ENCODE results near the gene HOATZ. TPM values are rescaled to one million over a fixed set of nuclear protein-coding genes. Genes with fewer than 3 reads are reported as not detected.

HOATZ gene
- total RNA-seq, 1 experiment from 2014 or later = not detected

DNA sequence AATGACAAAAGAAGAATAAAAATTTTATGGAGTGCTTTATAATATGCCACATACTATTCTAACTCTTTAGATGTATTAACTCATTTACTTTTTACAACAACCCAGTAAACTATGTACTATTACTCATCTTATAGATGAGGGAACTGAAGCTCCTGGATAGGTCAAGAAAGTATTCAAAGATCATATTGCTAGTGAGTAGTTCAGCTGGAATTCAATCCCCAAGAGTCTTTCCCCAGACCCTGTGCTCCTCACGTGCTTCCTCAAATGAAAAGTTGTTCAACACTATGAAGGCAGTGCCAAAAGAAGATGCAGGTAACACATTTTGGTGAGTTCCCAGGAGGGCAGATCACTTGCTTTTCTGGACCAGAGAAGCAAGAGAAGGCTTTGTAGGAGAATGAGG, 49.2 kb upstream of the HOATZ start:
- Histone ChIP-seq H2AFZ (ENCODE audit: low read depth, low read length, poor library complexity, severe bottlenecking) (no peak overlapping the region), H3K9me2 (ENCODE audit: insufficient read depth) (no peaks in the 10 kb centered on the region), H3K36me3 (ENCODE audit: control insufficient read depth in 1 of 2, insufficient read depth in 2 of 2, low read length in 2 of 2) (no peaks in the 10 kb centered on the region), H3K27me3 (ENCODE audit: insufficient read depth, low read length) (no peaks in the 10 kb centered on the region), H3K9me3 (ENCODE audit: control insufficient read depth in 1 of 2, insufficient read depth in 1 of 2, low read depth in 1 of 2, low read length in 2 of 2) (no peaks in the 10 kb centered on the region), H3K4me3 (replicated peaks in 1 of 2; ENCODE audit: low read depth in 1 of 2, low read length in 2 of 2) (no peak overlapping the region), H4K20me1 (ENCODE audit: insufficient read depth) (no peaks in the 10 kb centered on the region), H3K4me2 (ENCODE audit: low read length) (no peak overlapping the region), H3K9ac (ENCODE audit: low read length) (no peak overlapping the region), H3K4me1 (ENCODE audit: control insufficient read depth in 1 of 2, insufficient read depth in 2 of 2, low read length in 2 of 2) (peaks cover 0 to 4% of the 10 kb centered on the region in 2 experiments; a peak in 1 of 4 replicates), H3K27ac (ENCODE audit: low read depth, low read length) (no peak overlapping the region), H3K79me2 (ENCODE audit: insufficient read depth, low read length) (no peaks in the 10 kb centered on the region)
- TF ChIP-seq EZH2 (IDR thresholded peaks at IDR 0.05) (no peak), ZNF274 (IDR thresholded peaks at IDR 0.05; ENCODE audit: low read depth, low read length) (no peak), POLR2AphosphoS5 (IDR thresholded peaks at IDR 0.05; ENCODE audit: low read depth, low read length) (no peak), TCF7L2 (IDR thresholded peaks at IDR 0.05; ENCODE audit: borderline replicate concordance, extremely low read depth, insufficient read depth, insufficient read length) (no peak), SRF (IDR thresholded peaks at IDR 0.05; ENCODE audit: low read depth) (no peak), RAD21 (IDR thresholded peaks at IDR 0.05; ENCODE audit: low read depth) (no peak), FOSL1 (IDR thresholded peaks at IDR 0.05; ENCODE audit: low read depth) (no peak)
- no peak for DNase-seq (ENCODE audit: low read depth, low spot score)
- intact Hi-C loops (cut with micrococcal nuclease) = no loop called here
- ChIA-PET POLR2A (no interaction called here), RAD21 (ENCODE audit: low non-redundant PET in 1 of 2, low total read pairs in 2 of 2, uncharacterized antibody in 2 of 2, unreplicated experiment in 2 of 2) (no interaction called here), CTCF (no interaction called here)
- no peak for ATAC-seq
- no TSS peak for BruUV-seq (replicated peaks)

DNA sequence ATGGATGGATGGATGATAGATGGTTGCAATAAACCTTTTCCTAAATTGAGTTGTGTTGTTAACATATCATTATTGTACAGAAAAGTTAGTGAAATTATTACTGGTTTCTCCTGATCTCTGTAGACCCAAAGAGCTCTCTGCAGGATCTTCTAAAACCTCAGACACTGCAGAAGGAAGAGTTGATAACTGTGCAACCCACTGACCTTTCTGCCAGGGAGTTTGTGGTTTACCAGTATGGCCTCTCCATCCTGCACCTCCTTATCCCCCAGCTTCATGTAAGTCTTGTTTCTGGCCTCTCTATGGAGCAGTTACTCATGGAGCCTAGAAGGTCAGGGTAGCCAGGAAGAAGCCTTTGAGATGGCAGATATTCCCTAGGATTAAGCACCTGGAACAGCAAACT, 48.0 kb upstream of the HOATZ start:
- ATAC-seq = no peak
- Histone ChIP-seq H2AFZ (ENCODE audit: low read depth, low read length, poor library complexity, severe bottlenecking) (no peak overlapping the region), H3K9me2 (ENCODE audit: insufficient read depth) (no peaks in the 10 kb centered on the region), H3K9ac (ENCODE audit: low read length) (no peak overlapping the region), H3K4me3 (replicated peaks in 1 of 2; ENCODE audit: low read depth in 1 of 2, low read length in 2 of 2) (no peak overlapping the region), H3K79me2 (ENCODE audit: insufficient read depth, low read length) (no peaks in the 10 kb centered on the region), H3K27ac (ENCODE audit: low read depth, low read length) (no peak overlapping the region), H3K4me1 (ENCODE audit: control insufficient read depth in 1 of 2, insufficient read depth in 2 of 2, low read length in 2 of 2) (peaks cover 0 to 4% of the 10 kb centered on the region in 2 experiments; a peak in 1 of 4 replicates), H3K27me3 (ENCODE audit: insufficient read depth, low read length) (no peaks in the 10 kb centered on the region), H4K20me1 (ENCODE audit: insufficient read depth) (no peaks in the 10 kb centered on the region), H3K4me2 (ENCODE audit: low read length) (no peak overlapping the region), H3K36me3 (ENCODE audit: control insufficient read depth in 1 of 2, insufficient read depth in 2 of 2, low read length in 2 of 2) (no peaks in the 10 kb centered on the region), H3K9me3 (ENCODE audit: control insufficient read depth in 1 of 2, insufficient read depth in 1 of 2, low read depth in 1 of 2, low read length in 2 of 2) (no peaks in the 10 kb centered on the region)
- DNase-seq (ENCODE audit: low read depth, low spot score) = no peak
- TF ChIP-seq, protein P1, sequence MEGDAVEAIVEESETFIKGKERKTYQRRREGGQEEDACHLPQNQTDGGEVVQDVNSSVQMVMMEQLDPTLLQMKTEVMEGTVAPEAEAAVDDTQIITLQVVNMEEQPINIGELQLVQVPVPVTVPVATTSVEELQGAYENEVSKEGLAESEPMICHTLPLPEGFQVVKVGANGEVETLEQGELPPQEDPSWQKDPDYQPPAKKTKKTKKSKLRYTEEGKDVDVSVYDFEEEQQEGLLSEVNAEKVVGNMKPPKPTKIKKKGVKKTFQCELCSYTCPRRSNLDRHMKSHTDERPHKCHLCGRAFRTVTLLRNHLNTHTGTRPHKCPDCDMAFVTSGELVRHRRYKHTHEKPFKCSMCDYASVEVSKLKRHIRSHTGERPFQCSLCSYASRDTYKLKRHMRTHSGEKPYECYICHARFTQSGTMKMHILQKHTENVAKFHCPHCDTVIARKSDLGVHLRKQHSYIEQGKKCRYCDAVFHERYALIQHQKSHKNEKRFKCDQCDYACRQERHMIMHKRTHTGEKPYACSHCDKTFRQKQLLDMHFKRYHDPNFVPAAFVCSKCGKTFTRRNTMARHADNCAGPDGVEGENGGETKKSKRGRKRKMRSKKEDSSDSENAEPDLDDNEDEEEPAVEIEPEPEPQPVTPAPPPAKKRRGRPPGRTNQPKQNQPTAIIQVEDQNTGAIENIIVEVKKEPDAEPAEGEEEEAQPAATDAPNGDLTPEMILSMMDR (IDR thresholded peaks at IDR 0.05 in 2 of 3, conservative IDR thresholded peaks at IDR 0.05 in 1 of 3; ENCODE audit: borderline replicate concordance in 1 of 3, insufficient read depth in 1 of 3, low read depth in 2 of 3, low read length in 2 of 3) = no peak
- TF ChIP-seq TCF7L2 (IDR thresholded peaks at IDR 0.05; ENCODE audit: borderline replicate concordance, extremely low read depth, insufficient read depth, insufficient read length) (no peak), SIN3A (IDR thresholded peaks at IDR 0.05; ENCODE audit: low read depth) (no peak), ZFX (IDR thresholded peaks at IDR 0.05) (no peak), JUND (IDR thresholded peaks at IDR 0.05) (no peak), ELF1 (IDR thresholded peaks at IDR 0.05; ENCODE audit: borderline replicate concordance, low read depth) (no peak), ZNF274 (IDR thresholded peaks at IDR 0.05; ENCODE audit: low read depth, low read length) (no peak)
- TF ChIP-seq, protein P2, sequence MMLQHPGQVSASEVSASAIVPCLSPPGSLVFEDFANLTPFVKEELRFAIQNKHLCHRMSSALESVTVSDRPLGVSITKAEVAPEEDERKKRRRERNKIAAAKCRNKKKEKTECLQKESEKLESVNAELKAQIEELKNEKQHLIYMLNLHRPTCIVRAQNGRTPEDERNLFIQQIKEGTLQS (IDR thresholded peaks at IDR 0.05) = no peak
- TF ChIP-seq, protein P3, sequence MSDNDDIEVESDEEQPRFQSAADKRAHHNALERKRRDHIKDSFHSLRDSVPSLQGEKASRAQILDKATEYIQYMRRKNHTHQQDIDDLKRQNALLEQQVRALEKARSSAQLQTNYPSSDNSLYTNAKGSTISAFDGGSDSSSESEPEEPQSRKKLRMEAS (IDR thresholded peaks at IDR 0.05) = no peak
- TF ChIP-seq, protein P4, sequence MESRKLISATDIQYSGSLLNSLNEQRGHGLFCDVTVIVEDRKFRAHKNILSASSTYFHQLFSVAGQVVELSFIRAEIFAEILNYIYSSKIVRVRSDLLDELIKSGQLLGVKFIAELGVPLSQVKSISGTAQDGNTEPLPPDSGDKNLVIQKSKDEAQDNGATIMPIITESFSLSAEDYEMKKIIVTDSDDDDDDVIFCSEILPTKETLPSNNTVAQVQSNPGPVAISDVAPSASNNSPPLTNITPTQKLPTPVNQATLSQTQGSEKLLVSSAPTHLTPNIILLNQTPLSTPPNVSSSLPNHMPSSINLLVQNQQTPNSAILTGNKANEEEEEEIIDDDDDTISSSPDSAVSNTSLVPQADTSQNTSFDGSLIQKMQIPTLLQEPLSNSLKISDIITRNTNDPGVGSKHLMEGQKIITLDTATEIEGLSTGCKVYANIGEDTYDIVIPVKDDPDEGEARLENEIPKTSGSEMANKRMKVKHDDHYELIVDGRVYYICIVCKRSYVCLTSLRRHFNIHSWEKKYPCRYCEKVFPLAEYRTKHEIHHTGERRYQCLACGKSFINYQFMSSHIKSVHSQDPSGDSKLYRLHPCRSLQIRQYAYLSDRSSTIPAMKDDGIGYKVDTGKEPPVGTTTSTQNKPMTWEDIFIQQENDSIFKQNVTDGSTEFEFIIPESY (IDR thresholded peaks at IDR 0.05; ENCODE audit: extremely low read depth, insufficient replicate concordance, low read length) = no peak
- intact Hi-C loops (cut with micrococcal nuclease) = no loop called here
- ChIA-PET CTCF (no interaction called here), RAD21 (ENCODE audit: low non-redundant PET in 1 of 2, low total read pairs in 2 of 2, uncharacterized antibody in 2 of 2, unreplicated experiment in 2 of 2) (no interaction called here), POLR2A (no interaction called here)
- no TSS peak for BruUV-seq (replicated peaks)
